A549 (cell line): Measurements from ENCODE around the gene TTL. TPM values are rescaled to one million over a fixed set of nuclear protein-coding genes. Genes with fewer than 3 reads are reported as not detected.
A peak's percentile ranks its signal among the peaks of the same experiment; 100 is the strongest.

Experiments used
- ATAC-seq, 2 experiments: fragments of 200-7000 bp in 1 of 2; fragments of >200 bp in 1 of 2; cut with Nextera tagmentation in 1 of 2; cut with Tn5 transposase in 1 of 2; 3 replicates each; pipeline versions ENCODE4 v1.8.0 to v1.9.1; 2018 to 2020; ENCODE audit warnings: mild to moderate bottlenecking in 1 of 2, moderate library complexity in 1 of 2
- CTCF ChIA-PET: fragments of 300-600 bp; sonication (Branson Sonifier 250); formaldehyde crosslinking; extraction: SDS; loops from one replicate; lab custom pipeline; 2021; ENCODE audit warnings: antibody characterized with exemption, inconsistent platforms; lab: Yijun Ruan, JAX
- POLR2A ChIA-PET: fragments of 350-600 bp; formaldehyde crosslinking; extraction: SDS; loops from one replicate; lab custom pipeline; 2021; ENCODE audit warnings: antibody characterized with exemption, inconsistent platforms; lab: Yijun Ruan, JAX
- DNase-seq, 2 experiments: peaks; one replicate each; pipeline versions ENCODE4 v3.0.0 to v3.0.0-alpha.2; 2011 to 2016; ENCODE audit warnings: low read depth in 1 of 2, low spot score in 1 of 2
- FAIRE-seq: peaks from 2 replicates; lab custom pipeline; 2011; peaks lifted over from hg19 to GRCh38; lab: Jason Lieb, UNC
- H3K27ac ChIP-seq, 2 experiments: fragments of >200 bp; sonication (Bioruptor Twin); formaldehyde crosslinking; 3 replicates each; pipeline ENCODE4 v1.5.1; 2016 to 2017
- H3K4me1 ChIP-seq: fragments of >200 bp; sonication (Bioruptor Twin); formaldehyde crosslinking; 3 replicates; pipeline ENCODE4 v1.6.1; 2016
- H3K4me2 ChIP-seq: fragments of >200 bp; sonication (Bioruptor Twin); formaldehyde crosslinking; 3 replicates; pipeline ENCODE4 v1.6.1; 2016
- H3K4me3 ChIP-seq: fragments of >200 bp; sonication (Bioruptor Twin); formaldehyde crosslinking; 3 replicates; pipeline ENCODE4 v1.5.1; 2016
- H3K9me3 ChIP-seq: fragments of >200 bp; sonication (Bioruptor Twin); formaldehyde crosslinking; 3 replicates; pipeline ENCODE4 v1.6.1; 2016
- CBX2 ChIP-seq: fragments of 200-600 bp; sonication (generic); IDR thresholded peaks from 2 replicates; pipeline ENCODE4 v1.6.1; 2016; ENCODE audit warnings: low read depth, mild to moderate bottlenecking, borderline replicate concordance
- CBX8 ChIP-seq: fragments of 200-600 bp; sonication (generic); IDR thresholded peaks from 2 replicates; pipeline ENCODE4 v1.6.1; 2016
- CEBPB ChIP-seq, 2 experiments: fragments of >200 bp in 1 of 2; sonication (Bioruptor Twin) in 1 of 2; formaldehyde crosslinking in 1 of 2; IDR thresholded peaks; 2 replicates each; pipeline ENCODE4 v1.6.1; 2012 to 2016
- CHD2 ChIP-seq: fragments of 150-350 bp; IDR thresholded peaks from 2 replicates; pipeline ENCODE4 v1.6.1; 2014; ENCODE audit warnings: low read length; ENCODE audit not compliant: partially characterized antibody
- EHF ChIP-seq: fragments of 250-450 bp; sonication (Bioruptor Pico); IDR thresholded peaks from 2 replicates; pipeline ENCODE4 v1.5.0; 2020; ENCODE audit warnings: mild to moderate bottlenecking
- ESRRA ChIP-seq: fragments of 150-350 bp; IDR thresholded peaks from 2 replicates; pipeline ENCODE4 v1.6.1; 2014; ENCODE audit warnings: mild to moderate bottlenecking, low read length, borderline replicate concordance
- FOSB ChIP-seq: fragments of 250-450 bp; sonication (Bioruptor Pico); IDR thresholded peaks from 2 replicates; pipeline ENCODE4 v1.5.0; 2020; ENCODE audit warnings: mild to moderate bottlenecking, moderate library complexity
- GATA3 ChIP-seq: IDR thresholded peaks from 2 replicates; pipeline ENCODE4 v1.6.1; 2012; ENCODE audit warnings: borderline replicate concordance
- HDAC2 ChIP-seq: fragments of 200-600 bp; sonication (generic); IDR thresholded peaks from 2 replicates; pipeline ENCODE4 v1.6.1; 2016
- HEYL ChIP-seq: fragments of 250-450 bp; sonication (Bioruptor Pico); IDR thresholded peaks from 2 replicates; pipeline ENCODE4 v1.8.0; 2021; ENCODE audit warnings: mild to moderate bottlenecking, moderate library complexity
- HOXA7 ChIP-seq: fragments of 250-450 bp; sonication (Bioruptor Pico); IDR thresholded peaks from 2 replicates; pipeline ENCODE4 v1.5.0; 2020; ENCODE audit warnings: mild to moderate bottlenecking, moderate library complexity
- KDM1A ChIP-seq: fragments of 200-600 bp; sonication (generic); IDR thresholded peaks from 2 replicates; pipeline ENCODE4 v1.6.1; 2016; ENCODE audit warnings: low read depth, mild to moderate bottlenecking
- MAX ChIP-seq: IDR thresholded peaks from 2 replicates; pipeline ENCODE4 v1.6.1; 2012
- MYC ChIP-seq: IDR thresholded peaks from 2 replicates; pipeline ENCODE4 v1.6.1; 2012; ENCODE audit warnings: mild to moderate bottlenecking, inconsistent platforms, low read length, improper control_type of control experiment, borderline replicate concordance
- NFE2L2 ChIP-seq: fragments of 150-350 bp; conservative IDR thresholded peaks from 2 replicates; pipeline ENCODE4 v1.6.1; 2014; ENCODE audit warnings: low read length
- NR3C1 ChIP-seq: fragments of >200 bp; sonication (Bioruptor Twin); formaldehyde crosslinking; IDR thresholded peaks from 3 replicates; pipeline ENCODE4 v1.6.1; 2017
- PHF8 ChIP-seq: fragments of 200-600 bp; sonication (generic); IDR thresholded peaks from 2 replicates; pipeline ENCODE4 v1.6.1; 2016; ENCODE audit warnings: low read depth, mild to moderate bottlenecking, antibody characterized with exemption, moderate library complexity, borderline replicate concordance
- POLR2AphosphoS2 ChIP-seq: conservative IDR thresholded peaks from 2 replicates; pipeline ENCODE4 v1.6.1; 2012; ENCODE audit warnings: low read length, improper control_type of control experiment, inconsistent platforms
- RARB ChIP-seq: fragments of 250-450 bp; sonication (Bioruptor Pico); IDR thresholded peaks from 2 replicates; pipeline ENCODE4 v1.8.0; 2021; ENCODE audit warnings: mild to moderate bottlenecking, moderate library complexity
- RNF2 ChIP-seq: fragments of 200-600 bp; sonication (generic); IDR thresholded peaks from 2 replicates; pipeline ENCODE4 v1.6.1; 2016; ENCODE audit warnings: low read depth, mild to moderate bottlenecking, antibody characterized with exemption, moderate library complexity, borderline replicate concordance
- SMC3 ChIP-seq: fragments of >200 bp; sonication (Bioruptor Twin); formaldehyde crosslinking; IDR thresholded peaks from 3 replicates; pipeline ENCODE4 v1.6.1; 2018; ENCODE audit warnings: inconsistent platforms
- SREBF2 ChIP-seq: fragments of 450-650 bp; IDR thresholded peaks from 2 replicates; pipeline ENCODE4 v1.6.1; 2014; ENCODE audit warnings: mild to moderate bottlenecking, moderate library complexity
- TFCP2L1 ChIP-seq: fragments of 250-450 bp; sonication (Bioruptor Pico); IDR thresholded peaks from 2 replicates; pipeline ENCODE4 v1.5.0; 2021; ENCODE audit warnings: mild to moderate bottlenecking
- ZC3H11A ChIP-seq: fragments of 450-650 bp; IDR thresholded peaks from 2 replicates; pipeline ENCODE4 v1.6.1; 2014; ENCODE audit warnings: antibody characterized with exemption, mild to moderate bottlenecking
- ZFP36 ChIP-seq: fragments of 450-650 bp; IDR thresholded peaks from 2 replicates; pipeline ENCODE4 v1.6.1; 2014; ENCODE audit warnings: borderline replicate concordance; ENCODE audit not compliant: partially characterized antibody
- ZNF302 ChIP-seq: fragments of 250-450 bp; sonication (Bioruptor Pico); IDR thresholded peaks from 2 replicates; pipeline ENCODE4 v1.9.0; 2021; ENCODE audit warnings: inconsistent platforms, mild to moderate bottlenecking, moderate library complexity
- WGBS: methylation state at CpG from one replicate; pipeline ENCODE4 v1.1.6; 2017; ENCODE audit errors: missing lambda C conversion rate; 5-methylcytosine and 5-hydroxymethylcytosine counted together
- polyA plus RNA-seq, 4 experiments: library from polyadenylated mRNA; depleted of rRNA in 3 of 4; stranded (reverse); fragments of >200 nt; fragmentation: RNase III in 1 of 4; extraction: RNeasy Plus Mini Kit Qiagen cat#74134 plus additional on column Dnase treatment in 1 of 4; gene quantifications; 2 replicates in 3 of 4; 3 replicates in 1 of 4; pipeline ENCODE4 v1.2.3, GENCODE V29; 2011 to 2017
- TF ChIP-seq, protein P1 (sequence below): fragments of 250-450 bp; sonication (Bioruptor Pico); IDR thresholded peaks from 2 replicates; pipeline ENCODE4 v1.5.0; 2021; ENCODE audit warnings: mild to moderate bottlenecking, moderate library complexity, borderline replicate concordance
- TF ChIP-seq, protein P2 (sequence below): fragments of 450-650 bp; IDR thresholded peaks from 2 replicates; pipeline ENCODE4 v1.6.1; 2014; ENCODE audit warnings: antibody characterized with exemption
- TF ChIP-seq, protein P3 (sequence below): fragments of 200-600 bp; sonication (generic); IDR thresholded peaks from 2 replicates; pipeline ENCODE4 v1.6.1; 2016; ENCODE audit warnings: antibody characterized with exemption, mild to moderate bottlenecking, moderate library complexity

TTL gene
- polyA plus RNA-seq, 2 of the 4 experiments (the other 2 are of a cell fraction) = 29.7 to 33.1 TPM

- H3K4me2 ChIP-seq = no peak overlapping the region
- CTCF ChIA-PET = interaction anchor here (1.3 to 1.8 kb wide), 3 partner anchors 36 to 180 kb away, joined by 4 to 7 read pairs (median 6); no protein-coding TSS in a partner anchor
- 88% methylated on average over 4 of the region's 4 CpGs for whole genome bisulfite sequencing
- H3K27ac ChIP-seq = no peak overlapping the region
- peaks cover 26% of the 10 kb centered on the region; the same call in 2 of the 3 replicates for H3K4me1 ChIP-seq
- H3K4me3 ChIP-seq = no peak overlapping the region
- TF ChIP-seq MAX = no peak
- no peak for TF ChIP-seq ZFP36
- no peak for TF ChIP-seq KDM1A
- no peak for TF ChIP-seq RNF2
- TF ChIP-seq ESRRA = no peak
- TF ChIP-seq HEYL = no peak
- no peak for TF ChIP-seq HOXA7 (CRISPR knock-in tag)
- no peak for TF ChIP-seq CEBPB (IDR thresholded peaks at IDR 0.05)
- no peak for TF ChIP-seq FOSB
- TF ChIP-seq RARB (CRISPR knock-in tag) = no peak
- TF ChIP-seq, protein P1, sequence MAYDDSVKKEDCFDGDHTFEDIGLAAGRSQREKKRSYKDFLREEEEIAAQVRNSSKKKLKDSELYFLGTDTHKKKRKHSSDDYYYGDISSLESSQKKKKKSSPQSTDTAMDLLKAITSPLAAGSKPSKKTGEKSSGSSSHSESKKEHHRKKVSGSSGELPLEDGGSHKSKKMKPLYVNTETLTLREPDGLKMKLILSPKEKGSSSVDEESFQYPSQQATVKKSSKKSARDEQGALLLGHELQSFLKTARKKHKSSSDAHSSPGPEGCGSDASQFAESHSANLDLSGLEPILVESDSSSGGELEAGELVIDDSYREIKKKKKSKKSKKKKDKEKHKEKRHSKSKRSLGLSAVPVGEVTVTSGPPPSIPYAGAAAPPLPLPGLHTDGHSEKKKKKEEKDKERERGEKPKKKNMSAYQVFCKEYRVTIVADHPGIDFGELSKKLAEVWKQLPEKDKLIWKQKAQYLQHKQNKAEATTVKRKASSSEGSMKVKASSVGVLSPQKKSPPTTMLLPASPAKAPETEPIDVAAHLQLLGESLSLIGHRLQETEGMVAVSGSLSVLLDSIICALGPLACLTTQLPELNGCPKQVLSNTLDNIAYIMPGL (CRISPR knock-in tag) = no peak
- TF ChIP-seq CHD2 = no peak
- no peak for TF ChIP-seq NR3C1
- TF ChIP-seq NFE2L2 = no peak
- no peak for TF ChIP-seq EHF (CRISPR knock-in tag)
- TF ChIP-seq CBX2 = no peak
- TF ChIP-seq HDAC2 = no peak
- no peak for TF ChIP-seq PHF8
- no peak for TF ChIP-seq POLR2AphosphoS2
- no peak for TF ChIP-seq SREBF2
- DNase-seq (peak in 1 of 2 experiments; percentile 23), FAIRE-seq (no peak), ATAC-seq (no peak)
- POLR2A ChIA-PET = no interaction called here
- H3K9me3 ChIP-seq = no peaks in the 10 kb centered on the region
Measured at GRCh38 chr2:112547333-112547732, 65.4 kb downstream of the TTL start.

GRCh38 chr2:112548980-112549379 lies 67.0 kb downstream of the TTL start:
- no peak for DNase-seq
- ChIA-PET CTCF (no interaction called here), POLR2A (no interaction called here)
- no peak for FAIRE-seq
- Histone ChIP-seq H3K4me1 (peaks cover 20% of the 10 kb centered on the region; the same call in 2 of the 3 replicates), H3K27ac (no peak overlapping the region)
- ATAC-seq = no peak
- 96% methylated on average over 2 of the region's 2 CpGs for WGBS
- TF ChIP-seq FOSB (no peak), NFE2L2 (no peak), TFCP2L1 (no peak), CHD2 (no peak), ZNF302 (no peak)
- TF ChIP-seq, all 56 proteins: peak for 0
- H3K9me3 ChIP-seq = no peaks in the 10 kb centered on the region
- no peak overlapping the region for H3K4me2 ChIP-seq
- no peak overlapping the region for H3K4me3 ChIP-seq

DNA sequence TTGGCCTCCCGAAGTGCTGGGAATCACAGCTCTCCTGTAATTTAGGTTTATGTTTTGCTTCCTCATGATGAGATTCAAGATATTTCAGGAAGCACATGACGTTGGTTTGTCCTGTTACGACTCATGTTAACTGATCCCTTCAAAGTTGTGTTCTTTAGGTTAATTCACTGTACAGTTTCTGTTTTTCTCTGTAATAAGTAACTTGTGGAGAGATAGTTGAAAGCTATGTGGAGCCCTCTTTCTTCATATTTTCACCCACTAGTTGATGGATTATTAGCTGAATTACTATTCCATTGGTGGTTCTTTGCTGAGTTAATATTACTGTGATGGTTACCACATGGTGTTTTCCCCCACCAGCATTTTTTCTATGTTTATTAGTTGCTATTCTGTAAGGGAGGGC lies 84.1 kb downstream of the TTL start:
- Histone ChIP-seq H3K4me3 (no peak overlapping the region), H3K9me3 (no peaks in the 10 kb centered on the region), H3K4me2 (no peak overlapping the region), H3K4me1 (0 out of 3 replicates have a peak, but pooled peaks cover 5% of the 10 kb centered on the region), H3K27ac (no peak overlapping the region)
- no peak for ATAC-seq
- peak in 1 of 2 experiments; percentile 19 for DNase-seq
- POLR2A ChIA-PET = interaction anchor here (0.6 kb wide), 1 partner anchor 551 kb away, joined by 4 read pairs; no protein-coding TSS in a partner anchor
- CTCF ChIA-PET = interaction anchor here (1.5 to 1.9 kb wide), 2 partner anchors 17 to 34 kb away, joined by 4 read pairs; no protein-coding TSS in a partner anchor
- WGBS = 78% methylated on average over 3 of the region's 3 CpGs
- FAIRE-seq = no peak
- TF ChIP-seq CBX2 (no peak), ZC3H11A (no peak), SMC3 (no peak), CBX8 (no peak), EHF (CRISPR knock-in tag) (no peak), HDAC2 (no peak), MYC (no peak), PHF8 (no peak), KDM1A (no peak), GATA3 (no peak)
- TF ChIP-seq, protein P2, sequence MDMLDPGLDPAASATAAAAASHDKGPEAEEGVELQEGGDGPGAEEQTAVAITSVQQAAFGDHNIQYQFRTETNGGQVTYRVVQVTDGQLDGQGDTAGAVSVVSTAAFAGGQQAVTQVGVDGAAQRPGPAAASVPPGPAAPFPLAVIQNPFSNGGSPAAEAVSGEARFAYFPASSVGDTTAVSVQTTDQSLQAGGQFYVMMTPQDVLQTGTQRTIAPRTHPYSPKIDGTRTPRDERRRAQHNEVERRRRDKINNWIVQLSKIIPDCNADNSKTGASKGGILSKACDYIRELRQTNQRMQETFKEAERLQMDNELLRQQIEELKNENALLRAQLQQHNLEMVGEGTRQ = no peak
- TF ChIP-seq, protein P3, sequence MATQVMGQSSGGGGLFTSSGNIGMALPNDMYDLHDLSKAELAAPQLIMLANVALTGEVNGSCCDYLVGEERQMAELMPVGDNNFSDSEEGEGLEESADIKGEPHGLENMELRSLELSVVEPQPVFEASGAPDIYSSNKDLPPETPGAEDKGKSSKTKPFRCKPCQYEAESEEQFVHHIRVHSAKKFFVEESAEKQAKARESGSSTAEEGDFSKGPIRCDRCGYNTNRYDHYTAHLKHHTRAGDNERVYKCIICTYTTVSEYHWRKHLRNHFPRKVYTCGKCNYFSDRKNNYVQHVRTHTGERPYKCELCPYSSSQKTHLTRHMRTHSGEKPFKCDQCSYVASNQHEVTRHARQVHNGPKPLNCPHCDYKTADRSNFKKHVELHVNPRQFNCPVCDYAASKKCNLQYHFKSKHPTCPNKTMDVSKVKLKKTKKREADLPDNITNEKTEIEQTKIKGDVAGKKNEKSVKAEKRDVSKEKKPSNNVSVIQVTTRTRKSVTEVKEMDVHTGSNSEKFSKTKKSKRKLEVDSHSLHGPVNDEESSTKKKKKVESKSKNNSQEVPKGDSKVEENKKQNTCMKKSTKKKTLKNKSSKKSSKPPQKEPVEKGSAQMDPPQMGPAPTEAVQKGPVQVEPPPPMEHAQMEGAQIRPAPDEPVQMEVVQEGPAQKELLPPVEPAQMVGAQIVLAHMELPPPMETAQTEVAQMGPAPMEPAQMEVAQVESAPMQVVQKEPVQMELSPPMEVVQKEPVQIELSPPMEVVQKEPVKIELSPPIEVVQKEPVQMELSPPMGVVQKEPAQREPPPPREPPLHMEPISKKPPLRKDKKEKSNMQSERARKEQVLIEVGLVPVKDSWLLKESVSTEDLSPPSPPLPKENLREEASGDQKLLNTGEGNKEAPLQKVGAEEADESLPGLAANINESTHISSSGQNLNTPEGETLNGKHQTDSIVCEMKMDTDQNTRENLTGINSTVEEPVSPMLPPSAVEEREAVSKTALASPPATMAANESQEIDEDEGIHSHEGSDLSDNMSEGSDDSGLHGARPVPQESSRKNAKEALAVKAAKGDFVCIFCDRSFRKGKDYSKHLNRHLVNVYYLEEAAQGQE = no peak
